Islet of Langerhans (tissue), 1 donor: ENCODE results near the gene CEMIP.

Experiments used
- FAIRE-seq: peaks from one replicate; lab custom pipeline; 2011; peaks lifted over from hg19 to GRCh38; lab: Jason Lieb, UNC

The CEMIP gene

GRCh38 chr15:80778964-80779657, at the start of gene CEMIP:
Gene CEMIP, plus strand, starts transcription at chr15:80779370. Its CDS starts 94,510 bp downstream, at chr15:80873880.
- no peak for FAIRE-seq

GRCh38 chr15:80730387-80730786, 48.8 kb upstream of the CEMIP start:
- no peak for FAIRE-seq

GRCh38 chr15:80730926-80731325, 48.2 kb upstream of the CEMIP start:
- FAIRE-seq, result no peak

GRCh38 chr15:80732167-80732566, 47.0 kb upstream of the CEMIP start:
- no peak for FAIRE-seq

- FAIRE-seq, result no peak
These were observed 46.4 kb upstream of the CEMIP start for GRCh38 chr15:80732818-80733217.

GRCh38 chr15:80733460-80733859, 45.7 kb upstream of the CEMIP start:
- FAIRE-seq, result no peak

GRCh38 chr15:80735344-80735743, 43.8 kb upstream of the CEMIP start:
- FAIRE-seq, result no peak

GRCh38 chr15:80736560-80736959, 42.6 kb upstream of the CEMIP start:
- FAIRE-seq, result no peak

- FAIRE-seq, result no peak
These were observed 39.3 kb upstream of the CEMIP start for GRCh38 chr15:80739919-80740318.

- no peak for FAIRE-seq
These were observed 37.1 kb upstream of the CEMIP start for GRCh38 chr15:80742081-80742480.

- FAIRE-seq, result no peak
These were observed 35.9 kb upstream of the CEMIP start for GRCh38 chr15:80743189-80743833.

- no peak for FAIRE-seq
These were observed 34.8 kb upstream of the CEMIP start for GRCh38 chr15:80744415-80744814.

- no peak for FAIRE-seq
These were observed 34.3 kb upstream of the CEMIP start for GRCh38 chr15:80744826-80745225.

GRCh38 chr15:80745888-80746287, 33.3 kb upstream of the CEMIP start:
- no peak for FAIRE-seq

- no peak for FAIRE-seq
These were observed 31.7 kb upstream of the CEMIP start for GRCh38 chr15:80747317-80748053.

GRCh38 chr15:80749589-80749988, 29.6 kb upstream of the CEMIP start:
- no peak for FAIRE-seq

- FAIRE-seq, result no peak
These were observed 28.6 kb upstream of the CEMIP start for GRCh38 chr15:80750575-80750974.

- FAIRE-seq, result no peak
These were observed 27.0 kb upstream of the CEMIP start for GRCh38 chr15:80752204-80752603.

- FAIRE-seq, result no peak
These were observed 26.0 kb upstream of the CEMIP start for GRCh38 chr15:80753161-80753560.

- no peak for FAIRE-seq
These were observed 25.2 kb upstream of the CEMIP start for GRCh38 chr15:80754014-80754413.

- no peak for FAIRE-seq
These were observed 23.3 kb upstream of the CEMIP start for GRCh38 chr15:80755885-80756284.

GRCh38 chr15:80758130-80758745, 20.9 kb upstream of the CEMIP start:
- FAIRE-seq, result no peak

- no peak for FAIRE-seq
These were observed 18.2 kb upstream of the CEMIP start for GRCh38 chr15:80760960-80761359.
